Heart right ventricle (tissue), 16 donors: ENCODE measurements around the gene BMERB1. TPM values are rescaled to one million over a fixed set of nuclear protein-coding genes. Genes with fewer than 3 reads are reported as not detected.

Experiments
- ATAC-seq, 8 donors: fragments of 200-7000 bp; cut with Tn5 transposase; one replicate each; pipeline ENCODE4 v1.9.1; 2020; ENCODE audit warnings: mild to moderate bottlenecking in 8 of 8, moderate library complexity in 8 of 8, moderate number of reproducible peaks in 1 of 8
- DNase-seq, 2 donors: peaks; one replicate each; pipeline ENCODE4 v3.0.0-alpha.2; 2020
- H3K27ac ChIP-seq, 10 donors: fragments of 200-600 bp; sonication (generic) in 2 of 10; one replicate each; pipeline versions ENCODE4 v1.5.0 to v1.8.0; 2020 to 2022; ENCODE audit warnings: mild to moderate bottlenecking in 3 of 10
- H3K27me3 ChIP-seq, 7 donors: fragments of 200-600 bp; one replicate each; pipeline ENCODE4 v1.8.0; 2021 to 2022; ENCODE audit warnings: mild to moderate bottlenecking in 2 of 7
- H3K36me3 ChIP-seq, 9 donors: fragments of 200-600 bp; sonication (generic) in 1 of 9; one replicate each; pipeline versions ENCODE4 v1.5.0 to v1.8.0; 2020 to 2022; ENCODE audit warnings: mild to moderate bottlenecking in 2 of 9
- H3K4me1 ChIP-seq, 9 donors: fragments of 200-600 bp; sonication (generic) in 1 of 9; one replicate each; pipeline versions ENCODE4 v1.5.0 to v1.8.0; 2020 to 2022; ENCODE audit warnings: mild to moderate bottlenecking in 4 of 9
- H3K4me3 ChIP-seq, 10 donors: fragments of 200-600 bp; sonication (generic) in 2 of 10; one replicate each; pipeline versions ENCODE4 v1.5.0 to v1.8.0; 2020 to 2022; ENCODE audit warnings: mild to moderate bottlenecking in 7 of 10, moderate library complexity in 2 of 10
- H3K9me3 ChIP-seq, 11 donors: fragments of 200-600 bp in 10 of 11; sonication (generic) in 2 of 11; one replicate each; pipeline versions ENCODE4 v1.5.0 to v1.8.0; 2013 to 2022; ENCODE audit warnings: mild to moderate bottlenecking in 2 of 11, control low read depth in 1 of 11, moderate library complexity in 1 of 11
- CTCF ChIP-seq, 9 donors: fragments of 200-600 bp; sonication (generic) in 2 of 9; IDR thresholded peaks; one replicate each; pipeline versions ENCODE4 v1.5.0 to v1.8.0; 2021 to 2022; ENCODE audit warnings: antibody characterized with exemption in 9 of 9, mild to moderate bottlenecking in 5 of 9, moderate library complexity in 1 of 9
- WGBS, 2 donors: extraction: QIAGEN DNeasy Blood & Tissue Kit; methylation state at CpG; one replicate each; pipeline ENCODE4 v1.1.7; 2013; ENCODE audit warnings: inconsistent platforms in 1 of 2; 5-methylcytosine and 5-hydroxymethylcytosine counted together
- intact Hi-C, 10 donors: fragments of 100-400 bp; cut with DNase I; formaldehyde crosslinking; loops; one replicate each; pipeline versions ENCODE4 v1.11.1 to v1.14.2; 2022
- polyA plus RNA-seq, 2 donors: library from polyadenylated mRNA; stranded (reverse); fragments of 200-250 nt; gene quantifications; one replicate each; pipeline ENCODE4 v1.2.3, GENCODE V29; 2013
- total RNA-seq, 10 donors: library from RNA; stranded (reverse); fragmentation: NEBNext Ultra II Directional in 3 of 10; extraction: Animal tissue kit (Norgen Biotek cat#: 25700) in 3 of 10; gene quantifications; one replicate each; pipeline versions ENCODE4 v1.2.1 to v1.2.4, GENCODE V29; 2021 to 2023
- donor health status: Arrhythmogenic right ventricular cardiomyopathy.
- donor health status: ischemic (EF 13 %, LVEDD 7.1; RV severe dilation, severe dysfunction).
- donor health status: healthy with polysubstance abuse.
- donor health status: DM: no; HTN: yes; CAD: no.
- donor health status: DM: no; HTN: no; CAD: no.
- donor health status: ischemic (EF 25% LVEDD 6.9; RV normal size, moderate dysfunction).
- donor health status: ischemic (EF 25% LVEDD 5.7; RV mildly dilated, moderate dysfunction).
- donor health status: healthy.
- donor health status: DM: yes; HTN: yes; CAD: no.
- donor health status: Ischemic cardiomyopathy.
- donor health status: ischemic (EF 35%, LVEDD 5.7; RV mildly dilated, moderate dysfunction).
- donor health status: nonischemic (EF 11% LVEDD 7.7; RV severe dilation, severe dysfunction).
- donor health status: DM: yes; HTN: yes; CAD: no.
- donor health status: PGD.
- donor health status: ischemic (EF 29% LVEDD 5.4; RV normal size, mild dysfunction).
- donor health status: nonischemic (EF 23%, LVEDD 6.1; RV moderate dilation, normal function).

Gene BMERB1
- total and polyA plus RNA-seq, 12 donors: 16.5 to 121 (median 78.9) TPM

GRCh38 chr16:15552507-15552906 is 118.1 kb downstream of the BMERB1 start:
- intact Hi-C loops: loop anchor here in 6 of 10 donors (5.0 to 10.0 kb wide), 4 partner anchors 118 to 128 kb away; partner anchors contain the start of gene BMERB1 (in 3 of the 6)
- no peak for TF ChIP-seq CTCF (IDR thresholded peaks at IDR 0.05)
- WGBS, 2 donors: 90 to 94% methylated on average over 6 of the region's 6 CpGs
- Histone ChIP-seq H3K9me3 (no peaks in the 10 kb centered on the region), H3K4me3 (no peak overlapping the region), H3K36me3 (no peaks in the 10 kb centered on the region), H3K27ac (no peak overlapping the region), H3K4me1 (peaks cover 0 to 11% (median 0%) of the 10 kb centered on the region in 9 donors), H3K27me3 (no peaks in the 10 kb centered on the region)
- no peak for DNase-seq
- no peak for ATAC-seq

GRCh38 chr16:15553313-15554088 is 119.1 kb downstream of the BMERB1 start:
- ATAC-seq (no peak), DNase-seq (no peak)
- intact Hi-C loops: loop anchor here in 6 of 10 donors (5.0 to 10.0 kb wide), 4 partner anchors 119 to 129 kb away; partner anchors contain the start of gene BMERB1 (in 3 of the 6)
- H3K27me3 ChIP-seq: no peaks in the 10 kb centered on the region
- no peak overlapping the region for H3K27ac ChIP-seq
- no peaks in the 10 kb centered on the region for H3K9me3 ChIP-seq
- peaks cover 0 to 11% (median 0%) of the 10 kb centered on the region in 9 donors for H3K4me1 ChIP-seq
- no peak for TF ChIP-seq CTCF (IDR thresholded peaks at IDR 0.05)
- 86 to 90% methylated on average over 10 of the region's 10 CpGs for WGBS, 2 donors
- H3K36me3 ChIP-seq: no peaks in the 10 kb centered on the region
- no peak overlapping the region for H3K4me3 ChIP-seq

- DNase-seq (no peak), ATAC-seq (no peak)
- Histone ChIP-seq H3K27ac (no peak overlapping the region), H3K9me3 (no peaks in the 10 kb centered on the region), H3K36me3 (no peaks in the 10 kb centered on the region), H3K27me3 (no peaks in the 10 kb centered on the region), H3K4me3 (no peak overlapping the region), H3K4me1 (peaks cover 0 to 5% (median 0%) of the 10 kb centered on the region in 9 donors)
- no peak for TF ChIP-seq CTCF (IDR thresholded peaks at IDR 0.05)
- intact Hi-C loops: loop anchor here in 3 of 10 donors (10.0 kb wide), 2 partner anchors 121 to 131 kb away; partner anchors contain the start of gene BMERB1 (in 1 of the 3)
- WGBS, 2 donors: 94 to 96% methylated on average over 5 of the region's 5 CpGs
Measured at GRCh38 chr16:15556130-15556529, 121.7 kb downstream of the BMERB1 start.

DNA sequence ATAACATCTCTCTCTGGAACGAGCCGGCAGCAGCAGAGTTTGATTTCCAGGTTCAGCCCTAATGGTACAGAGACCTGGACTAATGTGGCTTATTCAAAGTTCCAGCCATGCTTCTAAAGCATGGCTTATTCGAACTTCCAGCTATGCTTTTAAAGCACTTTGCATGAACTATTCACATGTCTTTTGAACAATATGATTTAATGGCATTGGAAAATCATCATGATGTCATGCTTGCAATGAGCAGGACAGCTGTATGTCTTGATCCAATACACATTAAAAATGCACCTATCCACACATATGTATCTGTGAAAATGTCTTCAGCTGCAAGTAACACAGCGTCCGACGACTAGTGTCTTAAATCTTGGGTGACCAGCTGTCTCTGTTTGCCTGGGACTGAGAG is 122.9 kb downstream of the BMERB1 start:
- Histone ChIP-seq H3K4me3 (no peak overlapping the region), H3K36me3 (no peaks in the 10 kb centered on the region), H3K27me3 (no peaks in the 10 kb centered on the region), H3K9me3 (no peaks in the 10 kb centered on the region), H3K4me1 (peaks cover 0 to 1% (median 0%) of the 10 kb centered on the region in 9 donors), H3K27ac (no peak overlapping the region)
- DNase-seq (no peak), ATAC-seq (no peak)
- TF ChIP-seq CTCF (IDR thresholded peaks at IDR 0.05): no peak
- intact Hi-C loops: loop anchor here in 3 of 10 donors (10.0 kb wide), 2 partner anchors 122 to 132 kb away; partner anchors contain the start of gene BMERB1 (in 1 of the 3)
- 80 to 82% methylated on average over 6 of the region's 6 CpGs for WGBS, 2 donors
